Right cardiac atrium (tissue), 5 donors: ENCODE results near the gene GAB1. TPM values are rescaled to one million over a fixed set of nuclear protein-coding genes. Genes with fewer than 3 reads are reported as not detected.

ENCODE experiments used
- ATAC-seq, 2 donors: fragments of 200-7000 bp; cut with Tn5 transposase; one replicate each; pipeline versions ENCODE4 v1.8.0 to v1.9.1; 2020; ENCODE audit warnings: moderate library complexity in 2 of 2, mild to moderate bottlenecking in 1 of 2
- DNase-seq, 3 donors: peaks; one replicate each; pipeline ENCODE4 v3.0.0-alpha.2; 2020
- H3K27ac ChIP-seq: one replicate; pipeline ENCODE4 v1.5.1; 2013; ENCODE audit warnings: mild to moderate bottlenecking, low read length, control low read depth, moderate library complexity
- H3K27me3 ChIP-seq: one replicate; pipeline ENCODE4 v1.6.1; 2013; ENCODE audit not compliant: control insufficient read depth, insufficient read depth
- H3K4me1 ChIP-seq: one replicate; pipeline ENCODE4 v1.6.1; 2013; ENCODE audit warnings: low read length; ENCODE audit not compliant: control insufficient read depth, insufficient read depth
- H3K4me3 ChIP-seq: one replicate; pipeline ENCODE4 v1.5.1; 2013; ENCODE audit warnings: low read length, control low read depth
- H3K9me3 ChIP-seq: one replicate; pipeline ENCODE4 v1.6.1; 2013; ENCODE audit warnings: low read length; ENCODE audit not compliant: control insufficient read depth
- WGBS: extraction: QIAGEN DNeasy Blood & Tissue Kit; methylation state at CpG from one replicate; pipeline ENCODE4 v1.1.7; 2013; 5-methylcytosine and 5-hydroxymethylcytosine counted together
- intact Hi-C, 4 donors: fragments of 100-400 bp; cut with DNase I; formaldehyde crosslinking; loops; one replicate each; pipeline versions ENCODE4 v1.11.0 to v1.14.0; 2022 to 2023
- polyA plus RNA-seq: library from polyadenylated mRNA; stranded (reverse); fragments of 200-250 nt; gene quantifications from one replicate; pipeline ENCODE4 v1.2.3, GENCODE V29; 2013
- total RNA-seq, 4 donors: library from RNA; stranded (reverse); fragmentation: NEBNext Ultra II Directional; extraction: Animal tissue kit (Norgen Biotek cat#: 25700); gene quantifications; one replicate each; pipeline ENCODE4 v1.2.1, GENCODE V29; 2021
- donor health status: healthy with polysubstance abuse.
- donor health status: DM: no; HTN: yes; CAD: no.
- donor health status: DM: no; HTN: no; CAD: no.
- donor health status: DM: no; HTN: yes; CAD: no; lungs with severe emphysema.
- donor health status: DM: yes; HTN: yes; CAD: no.

The GAB1 gene
- total and polyA plus RNA-seq, 5 donors: 11.0 to 73.4 (median 58.3) TPM

DNA sequence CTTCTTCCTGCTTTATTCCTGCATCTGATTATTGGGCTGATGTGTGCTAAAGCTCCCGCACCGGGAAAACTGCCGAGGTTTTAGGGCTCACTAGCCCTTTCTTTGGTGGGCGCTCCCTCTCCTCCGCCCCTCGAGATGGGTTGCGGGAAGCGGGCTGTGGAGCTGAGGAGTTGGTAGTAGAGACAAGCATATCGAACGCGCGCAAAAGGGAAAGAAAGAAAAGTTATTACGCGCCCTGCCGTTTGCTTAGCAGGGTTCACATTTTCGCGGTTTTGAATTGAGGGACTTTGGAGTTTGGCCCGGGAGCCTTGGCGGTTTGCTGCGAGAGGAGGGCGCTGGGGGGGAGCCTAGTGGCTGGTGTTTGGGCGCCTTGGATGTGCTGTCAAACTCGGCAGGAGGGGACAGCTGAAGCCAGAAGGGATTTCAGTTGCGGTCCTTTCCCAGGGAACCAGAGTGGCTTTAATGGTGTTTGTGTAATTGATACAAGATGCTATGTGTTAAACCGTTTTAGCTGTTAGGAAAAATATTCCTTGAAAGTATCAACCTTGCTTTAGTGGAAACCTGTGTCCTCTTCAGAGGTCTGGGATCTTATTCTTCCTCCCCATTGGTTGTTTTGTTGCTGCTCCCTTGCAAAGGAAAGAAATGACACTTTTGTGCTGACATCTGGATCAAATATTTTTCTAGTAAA is 1.1 kb downstream of the GAB1 start:
- H3K9me3 ChIP-seq: no peaks in the 10 kb centered on the region
- peak overlapping the region; percentile 92 for H3K27ac ChIP-seq
- ATAC-seq: peak; percentile 4 to 22
- WGBS: under 1% methylated on average over 25 of the region's 25 CpGs
- peak overlapping the region; percentile 87 for H3K4me3 ChIP-seq
- peak; percentile 65 to 87 (median 85) for DNase-seq
- peaks cover 4% of the 10 kb centered on the region for H3K4me1 ChIP-seq
- H3K27me3 ChIP-seq: no peaks in the 10 kb centered on the region
- intact Hi-C loops: loop anchor here in 3 of 4 donors (5.0 to 10.0 kb wide), 4 partner anchors 57 to 133 kb away; no protein-coding TSS in a partner anchor

DNA sequence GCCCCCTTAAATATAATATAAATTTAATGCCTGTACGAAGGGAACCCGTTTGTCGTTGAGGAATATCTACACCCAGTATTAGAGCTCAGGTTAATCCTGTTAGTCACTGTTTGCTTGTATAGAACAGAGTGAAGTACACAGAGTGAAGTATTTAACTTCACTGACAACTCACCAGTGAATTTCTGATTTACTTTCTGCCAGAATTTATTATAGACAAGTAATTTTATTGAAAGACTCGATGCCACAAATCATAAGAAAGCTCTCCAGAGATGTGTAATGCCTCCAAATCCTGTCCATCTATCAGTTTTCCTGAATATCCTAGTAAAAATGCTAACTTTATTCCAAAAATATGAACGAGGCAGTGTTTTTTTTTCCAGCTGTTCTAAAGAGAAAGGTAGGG is 1.6 kb downstream of the GAB1 start:
- H3K4me1 ChIP-seq: peaks cover 4% of the 10 kb centered on the region
- H3K27me3 ChIP-seq: no peaks in the 10 kb centered on the region
- DNase-seq (no peak), ATAC-seq (no peak)
- H3K4me3 ChIP-seq: peak overlapping the region; percentile 87
- WGBS: 19% methylated on average over 5 of the region's 5 CpGs
- no peak overlapping the region for H3K27ac ChIP-seq
- no peaks in the 10 kb centered on the region for H3K9me3 ChIP-seq
- intact Hi-C loops: loop anchor here in 3 of 4 donors (5.0 to 10.0 kb wide), 4 partner anchors 56 to 134 kb away; no protein-coding TSS in a partner anchor

GRCh38 chr4:143339497-143339896 is 2.8 kb downstream of the GAB1 start:
- Histone ChIP-seq H3K4me1 (peaks cover 7% of the 10 kb centered on the region), H3K4me3 (no peak overlapping the region), H3K9me3 (no peaks in the 10 kb centered on the region), H3K27me3 (no peaks in the 10 kb centered on the region), H3K27ac (peak overlapping the region; percentile 15)
- DNase-seq (no peak), ATAC-seq (no peak)
- intact Hi-C loops: loop anchor here in 3 of 4 donors (5.0 to 10.0 kb wide), 4 partner anchors 55 to 135 kb away; no protein-coding TSS in a partner anchor
- 53% methylated on average over 2 of the region's 2 CpGs for WGBS

DNA sequence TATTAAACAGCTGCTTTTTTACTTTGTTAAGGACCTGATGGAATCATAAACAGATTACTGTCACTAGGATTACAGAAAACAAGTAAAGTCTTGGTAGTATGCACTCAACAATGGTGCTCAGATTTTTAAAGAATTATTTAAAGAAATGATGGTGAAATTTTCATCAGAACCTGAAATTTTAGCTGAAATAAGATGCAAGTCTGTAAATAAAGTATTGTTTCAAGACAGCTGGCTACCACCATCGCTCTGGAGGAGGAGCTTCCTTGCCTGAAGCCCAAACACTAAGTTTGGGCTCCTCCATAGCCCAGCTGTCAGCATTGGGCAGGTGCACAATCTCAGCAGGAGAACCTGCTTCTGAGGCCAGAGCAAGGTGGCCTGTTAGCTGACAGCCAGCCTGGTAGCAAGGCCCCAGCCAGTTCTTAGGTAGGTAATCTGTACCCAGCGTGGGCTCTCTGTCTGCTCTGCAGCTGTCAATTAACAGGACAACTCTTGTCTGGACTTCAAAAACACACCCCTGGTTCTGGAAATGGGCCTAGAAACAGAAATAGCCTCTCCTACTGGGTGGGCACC is 4.6 kb downstream of the GAB1 start:
- no peaks in the 10 kb centered on the region for H3K9me3 ChIP-seq
- intact Hi-C loops: no loop called here
- H3K4me3 ChIP-seq: no peak overlapping the region
- H3K27me3 ChIP-seq: no peaks in the 10 kb centered on the region
- 71% methylated on average over 2 of the region's 2 CpGs for WGBS
- ATAC-seq (no peak), DNase-seq (no peak)
- peaks cover 7% of the 10 kb centered on the region for H3K4me1 ChIP-seq
- H3K27ac ChIP-seq: peak overlapping the region; percentile 88

- DNase-seq: no peak
- intact Hi-C loops: no loop called here
- Histone ChIP-seq H3K9me3 (no peaks in the 10 kb centered on the region), H3K4me3 (no peak overlapping the region), H3K27ac (peak overlapping the region; percentile 55), H3K4me1 (peaks cover 7% of the 10 kb centered on the region), H3K27me3 (no peaks in the 10 kb centered on the region)
- no peak for ATAC-seq
- 70% methylated on average over 3 of the region's 3 CpGs for WGBS
These were observed 6.7 kb downstream of the GAB1 start for GRCh38 chr4:143343276-143343831.

DNA sequence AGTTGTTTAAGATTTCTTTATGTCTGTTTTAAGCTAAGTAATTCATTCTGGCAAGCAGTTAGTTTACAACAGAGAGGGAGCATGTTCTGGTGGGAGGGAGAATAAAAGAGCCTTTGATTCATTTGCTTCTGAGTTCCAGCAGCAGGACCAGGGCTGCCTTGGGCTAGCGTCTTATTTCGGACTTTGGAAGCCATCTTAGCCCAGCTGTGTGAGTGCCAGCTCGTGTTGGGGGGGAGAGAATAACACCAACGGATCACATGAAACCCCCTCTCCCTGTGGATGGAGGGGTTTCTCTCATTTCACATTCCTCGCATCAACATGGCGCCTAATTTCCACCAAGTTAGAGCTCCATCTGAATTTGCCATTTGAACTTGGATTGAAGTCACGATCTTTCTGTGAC is 7.4 kb downstream of the GAB1 start:
- intact Hi-C loops: no loop called here
- Histone ChIP-seq H3K4me3 (no peak overlapping the region), H3K27ac (peak overlapping the region; percentile 87), H3K4me1 (peaks cover 7% of the 10 kb centered on the region), H3K27me3 (no peaks in the 10 kb centered on the region), H3K9me3 (no peaks in the 10 kb centered on the region)
- ATAC-seq: peak; percentile 25 to 55
- 56% methylated on average over 7 of the region's 7 CpGs for WGBS
- DNase-seq: peak in 1 of 3 donors; percentile 61

GRCh38 chr4:143344774-143345173 is 8.1 kb downstream of the GAB1 start:
- Histone ChIP-seq H3K4me3 (peak overlapping the region; percentile 43), H3K27ac (no peak overlapping the region), H3K27me3 (no peaks in the 10 kb centered on the region), H3K9me3 (no peaks in the 10 kb centered on the region), H3K4me1 (peaks cover 7% of the 10 kb centered on the region)
- WGBS: 25% methylated on average over 4 of the region's 4 CpGs
- ATAC-seq (peak; percentile 71 to 77), DNase-seq (no peak)
- intact Hi-C loops: no loop called here

DNA sequence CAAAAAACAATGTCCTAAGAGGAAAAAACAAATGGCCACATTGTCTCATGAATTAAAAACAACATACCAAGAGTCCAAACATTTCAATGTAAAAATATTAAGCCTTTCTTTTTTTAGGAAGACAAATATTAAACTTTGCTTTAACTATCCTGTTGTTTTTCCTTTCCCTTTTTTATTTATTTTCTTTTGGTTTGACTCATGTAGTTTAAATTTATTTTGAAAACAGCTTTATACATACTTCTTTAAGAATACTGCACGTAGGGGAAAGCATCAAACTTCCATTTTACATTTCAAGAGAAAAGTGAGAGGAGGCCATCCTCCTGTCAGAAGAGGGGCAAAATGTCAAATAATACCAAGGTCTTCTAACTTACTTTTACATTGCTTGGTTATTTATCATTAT is 8.7 kb downstream of the GAB1 start:
- intact Hi-C loops: no loop called here
- Histone ChIP-seq H3K27me3 (no peaks in the 10 kb centered on the region), H3K27ac (no peak overlapping the region), H3K4me1 (peaks cover 7% of the 10 kb centered on the region), H3K4me3 (peak overlapping the region; percentile 47), H3K9me3 (no peaks in the 10 kb centered on the region)
- ATAC-seq (no peak), DNase-seq (no peak)
- 45% methylated on average over 1 of the region's 1 CpG for WGBS

DNA sequence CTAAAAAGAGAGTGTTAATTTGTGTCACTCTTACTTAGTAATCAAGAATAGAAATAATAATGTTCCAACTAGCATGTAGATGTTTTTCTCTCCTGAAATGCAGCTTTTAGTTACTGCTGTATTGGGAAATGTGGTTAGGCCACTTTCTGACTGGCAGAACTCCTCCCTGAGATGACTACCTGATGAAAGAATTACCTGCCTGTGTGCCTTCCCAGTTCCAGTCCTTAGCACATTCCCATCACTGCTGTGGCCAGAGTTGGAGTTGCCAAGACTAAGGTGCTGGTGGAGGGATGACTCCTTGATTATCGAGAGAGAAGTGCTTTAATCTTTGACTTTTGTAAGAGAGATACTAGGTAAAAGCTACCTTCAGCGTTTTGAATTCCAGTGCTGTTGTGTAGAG is 9.5 kb downstream of the GAB1 start:
- Histone ChIP-seq H3K27me3 (no peaks in the 10 kb centered on the region), H3K4me1 (peaks cover 12% of the 10 kb centered on the region), H3K4me3 (peak overlapping the region; percentile 47), H3K9me3 (no peaks in the 10 kb centered on the region), H3K27ac (peak overlapping the region; percentile 70)
- ATAC-seq (no peak), DNase-seq (no peak)
- WGBS: 33% methylated on average over 2 of the region's 2 CpGs
- intact Hi-C loops: no loop called here

- no peak for ATAC-seq
- Histone ChIP-seq H3K4me1 (peaks cover 11% of the 10 kb centered on the region), H3K27ac (no peak overlapping the region), H3K9me3 (no peaks in the 10 kb centered on the region), H3K4me3 (no peak overlapping the region), H3K27me3 (no peaks in the 10 kb centered on the region)
- intact Hi-C loops: no loop called here
- no peak for DNase-seq
- 84% methylated on average over 2 of the region's 2 CpGs for WGBS
These were observed 10.9 kb downstream of the GAB1 start for GRCh38 chr4:143347484-143348111.
